GM18499 (cell line): ENCODE data around the gene TSC22D3.

Source experiments
- ATAC-seq: cut with Tn5 transposase; IDR thresholded peaks from one replicate; pipeline ENCODE4 v1.9.1; 2021; ENCODE audit warnings: moderate number of reproducible peaks; ENCODE audit not compliant: insufficient read depth, unreplicated experiment

Gene TSC22D3

DNA sequence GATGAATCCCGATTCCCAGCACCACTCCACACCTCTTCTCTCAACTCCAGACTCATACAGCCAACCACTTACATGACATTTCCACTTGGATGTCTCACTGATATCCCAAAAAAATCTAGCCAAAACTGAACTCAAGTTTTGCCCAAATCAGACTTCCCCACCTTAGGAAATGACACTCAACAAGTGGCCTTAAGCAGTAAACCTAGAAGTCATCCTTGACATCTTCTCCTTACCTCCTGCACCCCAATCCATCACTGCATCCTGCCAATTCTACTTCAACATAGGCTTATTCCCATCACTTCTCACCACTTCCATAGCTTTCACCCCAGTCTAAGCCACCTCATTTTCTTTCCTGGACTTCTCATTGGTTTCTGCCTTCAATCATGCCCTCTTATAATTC lies 108.2 kb downstream of the TSC22D3 start:
- no peak for ATAC-seq

GRCh38 chrX:107666931-107667330 lies 108.7 kb downstream of the TSC22D3 start:
- no peak for ATAC-seq
